IPS-NIHi7 (cell line): ENCODE data around the gene P3H3.
"Not testable (repeated sequence)": the region's sequence is repeated elsewhere in the genome, so short reads cannot be mapped to it uniquely, and the experiment has no call there.

ENCODE experiments used
- DNase-seq: peaks from one replicate; pipeline ENCODE4 v3.0.0; 2012; ENCODE audit warnings: mixed read lengths; ENCODE audit errors: extremely low spot score

The P3H3 gene

GRCh38 chr12:6866163-6866919 is 38.1 kb downstream of the P3H3 start:
- peak; percentile 64 for DNase-seq

GRCh38 chr12:6866920-6867412 is 38.8 kb downstream of the P3H3 start:
- no peak for DNase-seq

GRCh38 chr12:6867413-6868210 is 39.4 kb downstream of the P3H3 start, which contains the start of gene TPI1:
TPI1 (plus strand) TSS chr12:6867531; CDS start chr12:6867567, 36 bp downstream.
- peak; percentile 89 for DNase-seq

GRCh38 chr12:6868211-6869048 is 40.2 kb downstream of the P3H3 start:
- DNase-seq: no peak

GRCh38 chr12:6869049-6870021 is 41.1 kb downstream of the P3H3 start:
- DNase-seq: peak; percentile 69

- not testable (repeated sequence) for DNase-seq
Observed at GRCh38 chr12:6870304-6870703, 42.1 kb downstream of the P3H3 start.

- DNase-seq: no peak
Observed at GRCh38 chr12:6871052-6871957, 43.1 kb downstream of the P3H3 start.

GRCh38 chr12:6872073-6873048 is 44.2 kb downstream of the P3H3 start:
- peak; percentile 78 for DNase-seq

GRCh38 chr12:6873094-6874014 is 45.1 kb downstream of the P3H3 start, which contains the start of gene SPSB2:
SPSB2 (minus strand) TSS chr12:6873303; CDS start chr12:6872901, 402 bp downstream.
- DNase-seq: peak; percentile 98

GRCh38 chr12:6874015-6874368 is 45.8 kb downstream of the P3H3 start:
- not testable (repeated sequence) for DNase-seq

- DNase-seq: not testable (repeated sequence)
Observed at GRCh38 chr12:6879824-6880223, 51.6 kb downstream of the P3H3 start.

GRCh38 chr12:6883252-6883651 is 55.0 kb downstream of the P3H3 start:
- no peak for DNase-seq

GRCh38 chr12:6883683-6884082 is 55.5 kb downstream of the P3H3 start:
- DNase-seq: no peak

- no peak for DNase-seq
Observed at GRCh38 chr12:6884539-6884938, 56.3 kb downstream of the P3H3 start.

GRCh38 chr12:6886206-6886999 is 58.2 kb downstream of the P3H3 start:
- DNase-seq: not testable (repeated sequence)

- DNase-seq: no peak
Observed at GRCh38 chr12:6887460-6887859, 59.3 kb downstream of the P3H3 start.
